ENCODE data around the gene SGSM2. TPM values are rescaled to one million over a fixed set of nuclear protein-coding genes. Genes with fewer than 3 reads are reported as not detected.

The SGSM2 gene
- total and polyA plus RNA-seq, 2 of the 13 experiments (the other 11 are each of a cell fraction or from before 2014, with no cell fraction given): 30.4 to 51.3 TPM

GRCh38 chr17:2399572-2400473 is 62.5 kb downstream of the SGSM2 start (continued):
- TF ChIP-seq ZNF329 (CRISPR knock-in tag; IDR thresholded peaks at IDR 0.05; ENCODE audit: low read depth) (no peak), ELF3 (CRISPR knock-in tag; IDR thresholded peaks at IDR 0.05) (peak; percentile 49; the same call in 1 of the 2 replicates), JUND (CRISPR knock-in tag; IDR thresholded peaks at IDR 0.05) (0 out of 2 replicates have a peak, but pooled peaks have one; percentile 10), ZBTB20 (CRISPR knock-in tag; IDR thresholded peaks at IDR 0.05; ENCODE audit: borderline replicate concordance, low read depth) (peak; percentile 13; the same call in 1 of the 2 replicates), GPBP1L1 (CRISPR knock-in tag; IDR thresholded peaks at IDR 0.05) (no peak), ZBTB1 (CRISPR knock-in tag; IDR thresholded peaks at IDR 0.05; ENCODE audit: borderline replicate concordance) (no peak), FUBP1 (CRISPR knock-in tag; IDR thresholded peaks at IDR 0.05; ENCODE audit: borderline replicate concordance) (no peak), ZFP1 (CRISPR knock-in tag; IDR thresholded peaks at IDR 0.05) (no peak), ZSCAN25 (CRISPR knock-in tag; IDR thresholded peaks at IDR 0.05) (peak; percentile 43; the same call in 1 of the 2 replicates), ZNF816 (CRISPR knock-in tag; IDR thresholded peaks at IDR 0.05; ENCODE audit: borderline replicate concordance) (no peak), MBD4 (IDR thresholded peaks at IDR 0.05; ENCODE audit: borderline replicate concordance, low read length) (no peak), CAMTA2 (CRISPR knock-in tag; IDR thresholded peaks at IDR 0.05; ENCODE audit: borderline replicate concordance) (no peak; the same call in 1 of the 2 replicates), RFX1 (IDR thresholded peaks at IDR 0.05) (no peak), AGO2 (optimal IDR thresholded peaks at IDR 0.05; ENCODE audit: low read depth, low read length) (peak; percentile 84), ZNF335 (CRISPR knock-in tag; IDR thresholded peaks at IDR 0.05) (no peak), CENPBD1 (CRISPR knock-in tag; IDR thresholded peaks at IDR 0.05; ENCODE audit: borderline replicate concordance, low read depth) (no peak), CREB1 (IDR thresholded peaks at IDR 0.05) (peak; percentile 91), CREB1 (CRISPR knock-in tag; IDR thresholded peaks at IDR 0.05) (peak; percentile 82), ZNF512 (CRISPR knock-in tag; IDR thresholded peaks at IDR 0.05) (no peak), RAD51 (IDR thresholded peaks at IDR 0.05; ENCODE audit: borderline replicate concordance) (no peak), ATF4 (CRISPR knock-in tag; IDR thresholded peaks at IDR 0.05) (peak in 1 of 2 experiments; percentile 72; a peak in 1 of 4 replicates), CEBPB (IDR thresholded peaks at IDR 0.05; ENCODE audit: borderline replicate concordance, low read depth, low read length) (peak; percentile 87; the same call in 1 of the 2 replicates), ZNF724P (CRISPR knock-in tag; IDR thresholded peaks at IDR 0.05; ENCODE audit: borderline replicate concordance) (no peak), HOXA9 (CRISPR knock-in tag; IDR thresholded peaks at IDR 0.05; ENCODE audit: borderline replicate concordance) (no peak)

All from HepG2 (cell line).